Chondrocyte (in vitro differentiated cells): ENCODE results near the gene HDAC4. TPM values are rescaled to one million over a fixed set of nuclear protein-coding genes. Genes with fewer than 3 reads are reported as not detected.

Experiments
- DNase-seq: peaks from one replicate; pipeline ENCODE4 v3.0.0; 2021; ENCODE audit warnings: mixed read lengths, low spot score
- H3K27ac Mint-ChIP-seq: one replicate; pipeline ENCODE4 v1.8.0; 2021; ENCODE audit warnings: mild to moderate bottlenecking, moderate library complexity, mixed read lengths; ENCODE audit not compliant: unreplicated experiment
- H3K27me3 Mint-ChIP-seq: 2 replicates; pipeline ENCODE4 v1.8.0; 2021; ENCODE audit warnings: low read depth, mixed read lengths
- H3K36me3 Mint-ChIP-seq: 2 replicates; pipeline ENCODE4 v1.8.0; 2021; ENCODE audit warnings: low read depth, mixed read lengths
- H3K4me1 Mint-ChIP-seq: 2 replicates; pipeline ENCODE4 v1.8.0; 2021; ENCODE audit warnings: low read depth, mild to moderate bottlenecking, mixed read lengths
- H3K4me3 Mint-ChIP-seq: one replicate; pipeline ENCODE4 v1.8.0; 2021; ENCODE audit warnings: mild to moderate bottlenecking, moderate library complexity, mixed read lengths; ENCODE audit not compliant: unreplicated experiment
- H3K9me3 Mint-ChIP-seq: 2 replicates; pipeline ENCODE4 v1.8.0; 2021; ENCODE audit warnings: low read depth, mixed read lengths
- CTCF ChIP-seq: fragments of 200-600 bp; sonication (generic); IDR thresholded peaks from 2 replicates; pipeline ENCODE4 v1.5.0; 2021; ENCODE audit warnings: antibody characterized with exemption, mild to moderate bottlenecking, moderate library complexity
- total RNA-seq: library from RNA; stranded (reverse); gene quantifications from 3 replicates; pipeline ENCODE4 v1.2.1, GENCODE V29; 2021

HDAC4 gene
- total RNA-seq, 1 donor from 2014 or later = 22.3 TPM

- Mint-ChIP-seq H3K4me3 (no peak overlapping the region), H3K4me1 (peaks cover 43% of the 10 kb centered on the region), H3K27ac (no peak overlapping the region), H3K9me3 (no peaks in the 10 kb centered on the region), H3K27me3 (no peaks in the 10 kb centered on the region), H3K36me3 (no peaks in the 10 kb centered on the region)
- peak; percentile 79 for DNase-seq
- TF ChIP-seq CTCF = no peak
These were observed 107.7 kb downstream of the HDAC4 start for GRCh38 chr2:239292959-239293774.

- Mint-ChIP-seq H3K4me3 (no peak overlapping the region), H3K9me3 (no peaks in the 10 kb centered on the region), H3K36me3 (no peaks in the 10 kb centered on the region), H3K4me1 (peaks cover 45% of the 10 kb centered on the region), H3K27me3 (no peaks in the 10 kb centered on the region), H3K27ac (no peak overlapping the region)
- no peak for DNase-seq
- TF ChIP-seq CTCF = no peak
These were observed 108.3 kb downstream of the HDAC4 start for GRCh38 chr2:239292531-239292930.

GRCh38 chr2:239291475-239292350 is 109.1 kb downstream of the HDAC4 start:
- H3K9me3 Mint-ChIP-seq = no peaks in the 10 kb centered on the region
- peaks cover 47% of the 10 kb centered on the region for H3K4me1 Mint-ChIP-seq
- no peaks in the 10 kb centered on the region for H3K36me3 Mint-ChIP-seq
- TF ChIP-seq CTCF = no peak
- no peak overlapping the region for H3K4me3 Mint-ChIP-seq
- peak; percentile 56 for DNase-seq
- H3K27ac Mint-ChIP-seq = no peak overlapping the region
- no peaks in the 10 kb centered on the region for H3K27me3 Mint-ChIP-seq

- no peak overlapping the region for H3K27ac Mint-ChIP-seq
- no peaks in the 10 kb centered on the region for H3K9me3 Mint-ChIP-seq
- no peak for TF ChIP-seq CTCF
- DNase-seq = peak; percentile 80
- H3K36me3 Mint-ChIP-seq = no peaks in the 10 kb centered on the region
- no peaks in the 10 kb centered on the region for H3K27me3 Mint-ChIP-seq
- peaks cover 42% of the 10 kb centered on the region for H3K4me1 Mint-ChIP-seq
- H3K4me3 Mint-ChIP-seq = no peak overlapping the region
These were observed 110.0 kb downstream of the HDAC4 start for GRCh38 chr2:239290618-239291474.

GRCh38 chr2:239289545-239289944 is 111.3 kb downstream of the HDAC4 start:
- peak; percentile 59 for DNase-seq
- peaks cover 55% of the 10 kb centered on the region for H3K4me1 Mint-ChIP-seq

More at GRCh38 chr2:239289545-239289944, 111.3 kb downstream of the HDAC4 start:
- Mint-ChIP-seq H3K4me3 (no peak overlapping the region), H3K27ac (peak overlapping the region; percentile 23), H3K27me3 (no peaks in the 10 kb centered on the region), H3K36me3 (no peaks in the 10 kb centered on the region), H3K9me3 (no peaks in the 10 kb centered on the region)
- TF ChIP-seq CTCF = no peak
